NCI-H1105 (cell line): ENCODE measurements around the gene PREX1.

Experiments used
- DNase-seq: peaks from one replicate; lab custom pipeline; 2025; lab: John Stamatoyannopoulos, UW

PREX1 gene

GRCh38 chr20:48736231-48736630 lies 91.6 kb downstream of the PREX1 start:
- DNase-seq, result no peak

GRCh38 chr20:48735112-48735511 lies 92.7 kb downstream of the PREX1 start:
- no peak for DNase-seq

GRCh38 chr20:48734104-48734749 lies 93.6 kb downstream of the PREX1 start:
- no peak for DNase-seq

GRCh38 chr20:48733296-48733790 lies 94.5 kb downstream of the PREX1 start:
- DNase-seq, result no peak

GRCh38 chr20:48732081-48732829 lies 95.5 kb downstream of the PREX1 start:
- peak; percentile 51 for DNase-seq

- no peak for DNase-seq
These were observed 96.3 kb downstream of the PREX1 start for GRCh38 chr20:48731536-48731935.

- DNase-seq, result no peak
These were observed 96.8 kb downstream of the PREX1 start for GRCh38 chr20:48730977-48731376.

GRCh38 chr20:48729538-48729937 lies 98.3 kb downstream of the PREX1 start:
- DNase-seq, result no peak

GRCh38 chr20:48728042-48728825 lies 99.6 kb downstream of the PREX1 start:
- DNase-seq, result no peak

- no peak for DNase-seq
These were observed 100.6 kb downstream of the PREX1 start for GRCh38 chr20:48727226-48727625.

GRCh38 chr20:48725555-48725991 lies 102.2 kb downstream of the PREX1 start:
- DNase-seq, result no peak

GRCh38 chr20:48724891-48725554 lies 102.8 kb downstream of the PREX1 start:
- DNase-seq, result no peak

GRCh38 chr20:48724382-48724781 lies 103.4 kb downstream of the PREX1 start:
- no peak for DNase-seq

- DNase-seq, result no peak
These were observed 104.2 kb downstream of the PREX1 start for GRCh38 chr20:48723308-48724264.

GRCh38 chr20:48722737-48723191 lies 105.0 kb downstream of the PREX1 start:
- DNase-seq, result no peak

- DNase-seq, result no peak
These were observed 105.6 kb downstream of the PREX1 start for GRCh38 chr20:48722002-48722731.

GRCh38 chr20:48721324-48722001 lies 106.3 kb downstream of the PREX1 start:
- DNase-seq, result no peak

- DNase-seq, result no peak
These were observed 107.4 kb downstream of the PREX1 start for GRCh38 chr20:48720256-48720985.
